ENCODE results near the gene ANKS6.

ANKS6 gene

GRCh38 chr9:98796364-98797101 is at the start of gene ANKS6:
TSS of gene ANKS6 (minus strand) at chr9:98796555. CDS start at chr9:98796491, 64 bp downstream.
- DNase-seq (ENCODE audit: low spot score): peak; percentile 83

DNA sequence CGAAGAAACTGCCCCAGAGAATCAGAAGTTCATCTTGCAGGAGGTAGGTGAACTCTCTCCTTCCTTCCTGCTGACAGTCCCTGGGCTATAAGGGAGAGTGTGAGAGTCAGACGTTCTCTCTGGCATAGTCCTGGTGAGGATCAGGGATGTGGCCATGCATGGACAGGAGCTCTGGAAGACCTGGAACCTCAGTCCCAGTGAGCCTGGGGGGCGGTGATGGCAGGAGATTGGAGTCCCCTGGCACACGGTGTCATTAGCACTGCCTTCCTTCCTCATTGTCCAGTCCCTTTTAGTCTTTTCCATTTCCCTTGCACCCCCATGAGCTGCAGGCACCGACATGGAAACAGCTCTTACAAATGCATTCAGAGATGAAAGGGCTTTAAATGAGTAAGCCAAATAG is 49.7 kb upstream of the ANKS6 start:
- no peak for DNase-seq (ENCODE audit: low spot score)

GRCh38 chr9:98842510-98842909 is 46.2 kb upstream of the ANKS6 start:
- DNase-seq (ENCODE audit: low spot score): no peak

DNA sequence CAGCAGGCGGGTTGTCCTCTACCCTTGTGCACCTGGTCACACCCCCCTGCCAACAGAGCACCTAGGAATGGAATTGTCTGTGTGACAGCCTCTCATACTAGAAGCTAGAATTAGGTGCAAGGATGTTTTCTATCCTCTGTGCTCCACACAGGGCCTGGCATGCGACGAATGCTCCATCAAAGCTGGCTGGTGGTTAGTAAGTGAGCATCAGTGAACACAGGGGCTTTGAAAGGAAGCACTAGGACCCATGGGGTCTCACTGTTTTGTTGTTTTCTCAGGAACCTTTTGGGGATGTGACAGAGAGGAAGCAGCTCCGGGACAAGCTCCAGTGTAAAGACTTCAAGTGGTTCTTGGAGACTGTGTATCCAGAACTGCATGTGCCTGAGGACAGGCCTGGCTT is 43.4 kb upstream of the ANKS6 start:
- no peak for DNase-seq (ENCODE audit: low spot score)

GRCh38 chr9:98838868-98839565 is 42.7 kb upstream of the ANKS6 start:
- DNase-seq (ENCODE audit: low spot score): no peak

- no peak for DNase-seq (ENCODE audit: low spot score)
Measured at GRCh38 chr9:98838155-98838867, 42.0 kb upstream of the ANKS6 start.

- no peak for DNase-seq (ENCODE audit: low spot score)
Measured at GRCh38 chr9:98837516-98837915, 41.2 kb upstream of the ANKS6 start.

DNA sequence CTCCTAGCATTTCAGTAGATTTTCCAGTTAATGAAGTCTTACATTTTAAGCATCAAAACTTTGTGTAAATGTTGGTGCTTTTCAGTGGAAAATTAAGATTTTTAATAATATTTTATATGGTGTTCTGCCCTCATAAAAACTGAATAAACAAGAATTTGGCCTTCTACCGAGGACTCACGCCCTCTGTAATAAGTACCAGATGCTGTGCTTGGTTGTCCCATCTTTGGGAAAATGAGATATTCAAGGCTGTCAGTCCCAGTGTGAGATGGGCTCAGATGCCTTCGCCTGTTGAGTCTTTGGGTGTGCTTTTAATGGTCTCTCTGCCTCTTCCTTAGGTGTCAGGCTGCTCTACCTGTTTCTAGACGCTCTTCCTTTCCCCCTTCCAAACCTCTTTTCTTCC is 39.9 kb upstream of the ANKS6 start:
- no peak for DNase-seq (ENCODE audit: low spot score)

- no peak for DNase-seq (ENCODE audit: low spot score)
Measured at GRCh38 chr9:98834386-98834785, 38.0 kb upstream of the ANKS6 start.

DNA sequence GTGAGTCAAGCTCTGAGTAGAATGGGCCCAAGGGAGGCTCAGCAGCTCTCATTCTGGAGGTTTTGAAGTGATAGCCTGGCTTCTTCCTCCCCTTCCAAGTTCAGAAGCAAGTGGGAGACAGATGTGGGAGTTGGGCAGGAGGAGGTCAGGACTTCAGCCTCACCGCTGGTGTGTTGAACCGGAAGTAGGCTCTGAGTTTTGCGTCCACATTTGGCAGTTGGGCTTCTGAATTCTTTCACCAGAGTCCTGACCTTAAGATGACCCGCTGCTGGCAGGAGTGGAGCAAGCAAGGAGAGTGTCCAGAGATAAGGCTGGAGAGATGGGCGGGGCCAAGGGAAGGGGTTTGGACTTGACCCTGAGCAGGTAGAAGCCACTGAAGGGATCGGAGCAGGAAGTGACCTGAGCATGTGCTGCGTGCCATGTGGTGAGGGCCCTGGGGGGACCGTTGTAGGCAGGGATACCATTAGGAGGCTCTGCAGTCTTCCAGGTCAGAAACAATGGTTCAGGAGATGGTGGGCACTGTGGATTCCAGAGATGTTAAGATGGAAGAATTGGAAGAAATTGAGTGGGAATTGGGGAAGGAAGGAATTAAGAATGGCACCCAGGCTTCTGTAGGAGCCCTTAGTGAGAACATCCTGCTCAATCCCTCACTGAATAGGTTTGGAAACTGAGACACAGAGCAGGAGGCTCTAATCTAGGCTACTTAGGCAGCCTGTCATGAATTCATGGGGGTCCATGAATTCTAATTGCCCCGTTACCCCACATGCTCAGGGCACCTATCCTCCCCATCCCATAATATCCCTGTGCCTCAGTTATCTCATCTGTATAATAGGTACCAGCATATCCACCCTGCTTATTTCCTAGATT is 37.0 kb upstream of the ANKS6 start:
- DNase-seq (ENCODE audit: low spot score): no peak

GRCh38 chr9:98832768-98833089 is 36.4 kb upstream of the ANKS6 start:
- no peak for DNase-seq (ENCODE audit: low spot score)

- no peak for DNase-seq (ENCODE audit: low spot score)
Measured at GRCh38 chr9:98831696-98832095, 35.3 kb upstream of the ANKS6 start.

DNA sequence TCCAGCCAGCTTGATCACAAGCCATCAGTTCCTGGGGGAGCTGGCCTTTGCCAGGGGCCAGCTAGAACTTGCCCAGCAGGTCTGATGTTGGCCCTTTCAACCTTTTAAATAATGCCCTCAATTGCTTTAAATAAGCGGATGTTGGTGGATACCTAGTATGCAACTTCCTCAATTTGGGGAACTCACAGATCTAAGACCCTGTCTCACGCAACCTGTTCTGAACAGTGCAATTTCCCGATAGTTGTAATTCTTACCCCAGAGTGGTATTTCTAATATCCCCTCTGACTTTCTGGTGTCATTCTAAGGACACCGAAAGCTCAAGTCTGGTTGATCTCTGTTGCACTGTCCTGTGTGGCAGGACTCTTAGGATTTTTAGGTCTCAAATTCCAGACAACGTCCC is 34.2 kb upstream of the ANKS6 start:
- DNase-seq (ENCODE audit: low spot score): no peak

GRCh38 chr9:98829766-98830165 is 33.4 kb upstream of the ANKS6 start:
- no peak for DNase-seq (ENCODE audit: low spot score)

GRCh38 chr9:98826716-98827115 is 30.4 kb upstream of the ANKS6 start:
- DNase-seq (ENCODE audit: low spot score): no peak

GRCh38 chr9:98825414-98825813 is 29.1 kb upstream of the ANKS6 start:
- DNase-seq (ENCODE audit: low spot score): no peak

- DNase-seq (ENCODE audit: low spot score): no peak
Measured at GRCh38 chr9:98823666-98824334, 27.4 kb upstream of the ANKS6 start.

GRCh38 chr9:98822661-98823060 is 26.3 kb upstream of the ANKS6 start:
- DNase-seq (ENCODE audit: low spot score): no peak

- DNase-seq (ENCODE audit: low spot score): no peak
Measured at GRCh38 chr9:98821831-98822230, 25.5 kb upstream of the ANKS6 start.

DNA sequence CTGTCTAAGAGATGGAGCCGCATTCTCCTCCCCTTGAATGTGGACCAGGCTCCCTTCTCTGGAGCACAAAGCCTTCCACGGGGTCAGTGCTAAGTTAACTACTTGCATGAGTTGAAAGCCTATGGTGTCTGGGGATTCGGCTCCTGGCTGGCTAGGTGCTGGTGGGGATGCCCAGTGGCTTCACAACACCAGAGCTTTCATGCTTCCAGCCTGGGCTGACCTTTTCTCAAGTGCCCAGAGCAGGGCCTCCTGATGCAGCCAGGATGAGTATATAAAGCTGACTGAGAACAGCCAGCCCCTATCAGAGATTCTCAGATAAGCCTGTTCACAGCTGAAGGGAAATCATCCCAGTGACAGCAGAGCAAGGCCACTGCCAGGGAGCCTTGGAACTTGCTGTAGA is 22.9 kb upstream of the ANKS6 start:
- no peak for DNase-seq (ENCODE audit: low spot score)

DNA sequence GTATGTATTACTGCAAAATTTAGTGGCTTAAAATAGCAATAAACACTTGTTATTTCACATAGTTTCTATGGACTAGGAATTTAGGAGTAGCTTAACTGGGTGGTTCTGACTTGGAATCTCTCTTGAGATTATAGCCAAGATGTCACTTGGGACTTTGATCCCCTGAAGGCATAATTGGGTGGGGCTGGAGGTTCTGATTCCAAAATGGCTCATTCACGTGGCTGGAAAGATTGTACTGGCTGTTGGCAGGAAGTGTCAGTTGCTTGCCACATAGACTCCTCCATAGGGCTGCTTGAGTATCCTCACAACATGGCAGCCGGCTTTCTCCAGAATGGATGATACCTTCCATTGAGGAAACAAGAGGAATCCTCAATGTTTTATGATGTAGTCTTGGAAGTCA is 22.4 kb upstream of the ANKS6 start:
- DNase-seq (ENCODE audit: low spot score): no peak

Data from CD4-positive, alpha-beta T cell treated with Interleukin-15 for 4 hours (primary cell).